ENCODE results near the gene GUCA1A.

DNA sequence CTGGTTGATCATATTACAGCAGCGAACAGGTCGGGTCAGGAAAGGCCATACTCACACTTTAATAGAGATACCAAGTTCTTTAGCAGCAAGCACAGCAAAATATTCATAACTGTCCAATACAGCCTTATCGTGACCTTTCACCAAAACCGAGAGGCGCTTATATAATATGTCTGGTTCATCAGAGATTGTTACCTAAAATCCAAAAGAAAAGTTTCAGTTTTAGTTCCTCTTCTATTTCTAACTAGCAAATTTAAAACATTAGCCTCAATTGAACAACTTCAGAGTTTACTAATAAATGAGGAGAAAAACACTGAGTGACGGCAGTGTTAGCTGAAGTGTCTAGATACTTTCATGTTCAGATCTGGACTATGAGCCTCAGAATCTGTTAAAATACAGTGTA is 38.6 kb downstream of the GUCA1A start:
- TF ChIP-seq, protein P1, sequence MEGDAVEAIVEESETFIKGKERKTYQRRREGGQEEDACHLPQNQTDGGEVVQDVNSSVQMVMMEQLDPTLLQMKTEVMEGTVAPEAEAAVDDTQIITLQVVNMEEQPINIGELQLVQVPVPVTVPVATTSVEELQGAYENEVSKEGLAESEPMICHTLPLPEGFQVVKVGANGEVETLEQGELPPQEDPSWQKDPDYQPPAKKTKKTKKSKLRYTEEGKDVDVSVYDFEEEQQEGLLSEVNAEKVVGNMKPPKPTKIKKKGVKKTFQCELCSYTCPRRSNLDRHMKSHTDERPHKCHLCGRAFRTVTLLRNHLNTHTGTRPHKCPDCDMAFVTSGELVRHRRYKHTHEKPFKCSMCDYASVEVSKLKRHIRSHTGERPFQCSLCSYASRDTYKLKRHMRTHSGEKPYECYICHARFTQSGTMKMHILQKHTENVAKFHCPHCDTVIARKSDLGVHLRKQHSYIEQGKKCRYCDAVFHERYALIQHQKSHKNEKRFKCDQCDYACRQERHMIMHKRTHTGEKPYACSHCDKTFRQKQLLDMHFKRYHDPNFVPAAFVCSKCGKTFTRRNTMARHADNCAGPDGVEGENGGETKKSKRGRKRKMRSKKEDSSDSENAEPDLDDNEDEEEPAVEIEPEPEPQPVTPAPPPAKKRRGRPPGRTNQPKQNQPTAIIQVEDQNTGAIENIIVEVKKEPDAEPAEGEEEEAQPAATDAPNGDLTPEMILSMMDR (IDR thresholded peaks at IDR 0.05), result no peak
- TF ChIP-seq POLR2A (IDR thresholded peaks at IDR 0.05), result no peak
